ENCODE results near the gene FAM149B1. TPM values are rescaled to one million over a fixed set of nuclear protein-coding genes. Genes with fewer than 3 reads are reported as not detected.
A peak's percentile ranks its signal among the peaks of the same experiment; 100 is the strongest.

FAM149B1 gene
- 11.4 and 19.0 TPM in 2 replicates for total RNA-seq

- Histone ChIP-seq H3K36me3 (ENCODE audit: control insufficient read depth, insufficient read depth, low read length) (no peaks in the 10 kb centered on the region), H3K27me3 (ENCODE audit: control insufficient read depth, insufficient read depth, low read length) (no peaks in the 10 kb centered on the region), H3K4me3 (ENCODE audit: low read depth, low read length) (peak within 1 kb of the TSS; percentile 95)
- DNase-seq (ENCODE audit: low read depth): peak; percentile 80
- TF ChIP-seq CTCF (IDR thresholded peaks at IDR 0.05; ENCODE audit: insufficient read depth, low read length, poor library complexity, severe bottlenecking): no peak
Observed at GRCh38 chr10:73167783-73168464, at the start of gene FAM149B1, which contains the start of gene ECD. TSS of gene FAM149B1 (plus strand) at chr10:73168119. CDS start at chr10:73168340, 221 bp downstream. TSS of gene ECD (minus strand) at chr10:73168008. CDS start at chr10:73163937, 4,071 bp downstream.

- Histone ChIP-seq H3K36me3 (ENCODE audit: control insufficient read depth, insufficient read depth, low read length) (no peaks in the 10 kb centered on the region), H3K4me3 (ENCODE audit: low read depth, low read length) (no peak overlapping the region), H3K27me3 (ENCODE audit: control insufficient read depth, insufficient read depth, low read length) (no peaks in the 10 kb centered on the region)
- TF ChIP-seq CTCF (IDR thresholded peaks at IDR 0.05; ENCODE audit: insufficient read depth, low read length, poor library complexity, severe bottlenecking): no peak
- DNase-seq (ENCODE audit: low read depth): no peak
Observed at GRCh38 chr10:73119457-73119856, 48.5 kb upstream of the FAM149B1 start.

- H3K4me3 ChIP-seq (ENCODE audit: low read depth, low read length): no peak overlapping the region
- DNase-seq (ENCODE audit: low read depth): no peak
Observed at GRCh38 chr10:73119952-73120351, 48.0 kb upstream of the FAM149B1 start.

GRCh38 chr10:73126343-73126742 is 41.6 kb upstream of the FAM149B1 start:
- H3K27me3 ChIP-seq (ENCODE audit: control insufficient read depth, insufficient read depth, low read length): no peaks in the 10 kb centered on the region
- H3K4me3 ChIP-seq (ENCODE audit: low read depth, low read length): no peak overlapping the region
- no peak for TF ChIP-seq CTCF (IDR thresholded peaks at IDR 0.05; ENCODE audit: insufficient read depth, low read length, poor library complexity, severe bottlenecking)
- no peak for DNase-seq (ENCODE audit: low read depth)
- no peaks in the 10 kb centered on the region for H3K36me3 ChIP-seq (ENCODE audit: control insufficient read depth, insufficient read depth, low read length)

More at GRCh38 chr10:73119952-73120351, 48.0 kb upstream of the FAM149B1 start:
- Histone ChIP-seq H3K36me3 (ENCODE audit: control insufficient read depth, insufficient read depth, low read length) (no peaks in the 10 kb centered on the region), H3K27me3 (ENCODE audit: control insufficient read depth, insufficient read depth, low read length) (no peaks in the 10 kb centered on the region)
- no peak for TF ChIP-seq CTCF (IDR thresholded peaks at IDR 0.05; ENCODE audit: insufficient read depth, low read length, poor library complexity, severe bottlenecking)

- no peaks in the 10 kb centered on the region for H3K36me3 ChIP-seq (ENCODE audit: control insufficient read depth, insufficient read depth, low read length)
- DNase-seq (ENCODE audit: low read depth): no peak
- no peak overlapping the region for H3K4me3 ChIP-seq (ENCODE audit: low read depth, low read length)
- no peak for TF ChIP-seq CTCF (IDR thresholded peaks at IDR 0.05; ENCODE audit: insufficient read depth, low read length, poor library complexity, severe bottlenecking)
- no peaks in the 10 kb centered on the region for H3K27me3 ChIP-seq (ENCODE audit: control insufficient read depth, insufficient read depth, low read length)
Observed at GRCh38 chr10:73131301-73131700, 36.6 kb upstream of the FAM149B1 start.

All from kidney epithelial cell (primary cell).